Osteoblast (primary cell): ENCODE results near the gene UBE2E2. TPM values are rescaled to one million over a fixed set of nuclear protein-coding genes. Genes with fewer than 3 reads are reported as not detected.

ENCODE experiments used
- DNase-seq: peaks from one replicate; pipeline ENCODE4 v3.0.0; 2011; ENCODE audit warnings: low spot score, mixed read lengths; ENCODE audit not compliant: insufficient read length; ENCODE audit errors: missing footprints
- H2AFZ ChIP-seq: 2 replicates; pipeline ENCODE4 v1.6.0; 2011; ENCODE audit warnings: mild to moderate bottlenecking, low read length
- H3K27ac ChIP-seq: 2 replicates; pipeline ENCODE4 v1.5.1; 2011; ENCODE audit warnings: mild to moderate bottlenecking, low read depth, low read length, moderate library complexity
- H3K27me3 ChIP-seq: 2 replicates; pipeline ENCODE4 v1.6.0; 2012; ENCODE audit warnings: mild to moderate bottlenecking, control low read depth, inconsistent platforms, low read length, moderate library complexity; ENCODE audit not compliant: insufficient read depth
- H3K36me3 ChIP-seq: 2 replicates; pipeline ENCODE4 v1.5.1; 2011; ENCODE audit warnings: mild to moderate bottlenecking, low read length, control low read depth, moderate library complexity; ENCODE audit not compliant: insufficient read depth
- H3K4me1 ChIP-seq: 2 replicates; pipeline ENCODE4 v1.5.1; 2011; ENCODE audit warnings: mild to moderate bottlenecking, low read length, control low read depth, moderate library complexity; ENCODE audit not compliant: insufficient read depth
- H3K4me2 ChIP-seq: 2 replicates; pipeline ENCODE4 v1.6.0; 2011; ENCODE audit warnings: mild to moderate bottlenecking, low read length; ENCODE audit not compliant: insufficient read depth
- H3K4me3 ChIP-seq: fragments of 200-600 bp; sonication (generic); 3 replicates; pipeline ENCODE4 v1.5.1; 2012; ENCODE audit warnings: mild to moderate bottlenecking, low read length, inconsistent platforms; ENCODE audit not compliant: insufficient read depth
- H3K79me2 ChIP-seq: 2 replicates; pipeline ENCODE4 v1.6.0; 2012; ENCODE audit warnings: mild to moderate bottlenecking, low read length, control low read depth, inconsistent platforms; ENCODE audit not compliant: insufficient read depth
- H3K9me3 ChIP-seq: 2 replicates; pipeline ENCODE4 v1.5.1; 2011; ENCODE audit warnings: low read depth, low read length, control low read depth
- H4K20me1 ChIP-seq: 2 replicates; pipeline ENCODE4 v1.6.0; 2012; ENCODE audit warnings: mild to moderate bottlenecking, low read length, control low read depth; ENCODE audit not compliant: insufficient read depth
- CTCF ChIP-seq: IDR thresholded peaks from 2 replicates; pipeline ENCODE4 v1.5.1; 2011; ENCODE audit warnings: mild to moderate bottlenecking, low read depth, low read length, moderate library complexity; ENCODE audit errors: extremely low read depth
- total RNA-seq: library from RNA; depleted of rRNA; stranded (reverse); fragments of >200 nt; gene quantifications from 2 replicates; pipeline ENCODE4 v1.2.3, GENCODE V29; 2012

Gene UBE2E2
- total RNA-seq, 1 donor, result 49.6 TPM

GRCh38 chr3:23576379-23576959, 373.3 kb downstream of the UBE2E2 start:
- no peak for DNase-seq
- H3K9me3 ChIP-seq, result no peaks in the 10 kb centered on the region
- H3K27me3 ChIP-seq, result no peaks in the 10 kb centered on the region
- no peak overlapping the region for H2AFZ ChIP-seq
- no peak overlapping the region for H3K27ac ChIP-seq
- H4K20me1 ChIP-seq, result no peaks in the 10 kb centered on the region
- no peaks in the 10 kb centered on the region for H3K79me2 ChIP-seq
- H3K4me1 ChIP-seq, result no peaks in the 10 kb centered on the region
- TF ChIP-seq CTCF, result no peak
- no peaks in the 10 kb centered on the region for H3K36me3 ChIP-seq
- H3K4me3 ChIP-seq, result no peak overlapping the region
- H3K4me2 ChIP-seq, result no peak overlapping the region

DNA sequence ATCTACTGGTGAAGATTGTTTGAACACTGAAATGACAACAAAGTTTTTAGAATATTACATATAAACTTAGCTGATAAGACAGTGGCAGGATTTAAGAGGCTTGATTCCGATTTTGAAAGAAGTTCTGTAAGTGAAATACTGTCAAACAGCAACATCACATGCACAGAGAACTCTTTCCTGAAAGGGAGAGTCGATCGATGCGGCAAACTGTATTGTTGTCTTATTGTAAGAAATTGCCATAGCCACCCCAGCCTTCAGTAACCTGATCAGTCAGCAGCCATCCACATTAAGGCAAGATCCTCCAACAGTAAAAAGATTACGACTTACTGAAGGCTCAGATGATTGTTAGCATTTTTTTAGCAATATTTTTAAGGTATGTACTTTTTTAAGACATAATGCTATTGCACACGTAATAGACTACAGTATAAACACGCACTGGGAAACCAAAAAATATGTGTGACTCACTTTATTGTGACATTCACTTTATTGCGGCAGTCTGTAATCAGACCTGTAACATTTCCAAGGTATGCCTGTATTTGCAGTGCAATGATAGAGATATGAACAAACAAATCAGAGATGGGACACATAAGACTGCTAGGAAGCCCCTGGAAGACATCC, 377.1 kb downstream of the UBE2E2 start:
- no peak for DNase-seq
- H3K4me2 ChIP-seq, result no peak overlapping the region
- H3K27ac ChIP-seq, result no peak overlapping the region
- no peak overlapping the region for H2AFZ ChIP-seq
- H4K20me1 ChIP-seq, result no peaks in the 10 kb centered on the region
- H3K79me2 ChIP-seq, result no peaks in the 10 kb centered on the region
- no peaks in the 10 kb centered on the region for H3K4me1 ChIP-seq
- no peaks in the 10 kb centered on the region for H3K36me3 ChIP-seq
- H3K9me3 ChIP-seq, result no peaks in the 10 kb centered on the region
- H3K27me3 ChIP-seq, result no peaks in the 10 kb centered on the region
- no peak overlapping the region for H3K4me3 ChIP-seq
- TF ChIP-seq CTCF, result no peak

GRCh38 chr3:23583980-23584740, 381.0 kb downstream of the UBE2E2 start:
- no peaks in the 10 kb centered on the region for H3K79me2 ChIP-seq
- no peaks in the 10 kb centered on the region for H3K4me1 ChIP-seq
- H3K36me3 ChIP-seq, result no peaks in the 10 kb centered on the region
- H3K27ac ChIP-seq, result no peak overlapping the region
- H2AFZ ChIP-seq, result no peak overlapping the region
- H3K27me3 ChIP-seq, result no peaks in the 10 kb centered on the region
- DNase-seq, result no peak
- H3K4me3 ChIP-seq, result no peak overlapping the region
- H4K20me1 ChIP-seq, result no peaks in the 10 kb centered on the region
- no peaks in the 10 kb centered on the region for H3K9me3 ChIP-seq
- TF ChIP-seq CTCF, result no peak
- no peak overlapping the region for H3K4me2 ChIP-seq

- H4K20me1 ChIP-seq, result no peaks in the 10 kb centered on the region
- no peak for DNase-seq
These were observed 384.4 kb downstream of the UBE2E2 start for GRCh38 chr3:23587513-23587912.

More at GRCh38 chr3:23587513-23587912, 384.4 kb downstream of the UBE2E2 start:
- H3K9me3 ChIP-seq, result no peaks in the 10 kb centered on the region
- H3K27me3 ChIP-seq, result no peaks in the 10 kb centered on the region
- H3K27ac ChIP-seq, result no peak overlapping the region
- no peak overlapping the region for H2AFZ ChIP-seq
- no peaks in the 10 kb centered on the region for H3K79me2 ChIP-seq
- H3K4me1 ChIP-seq, result no peaks in the 10 kb centered on the region
- H3K4me2 ChIP-seq, result no peak overlapping the region
- no peak for TF ChIP-seq CTCF
- H3K4me3 ChIP-seq, result no peak overlapping the region
- no peaks in the 10 kb centered on the region for H3K36me3 ChIP-seq
